Endothelial cell of umbilical vein (primary cell): ENCODE data around the gene PCLO. TPM values are rescaled to one million over a fixed set of nuclear protein-coding genes. Genes with fewer than 3 reads are reported as not detected.

ENCODE experiments used
- BruUV-seq: library from RNA; stranded (reverse); fragments of 400-500 nt; replicated peaks from 2 replicates; lab custom pipeline; 2021; lab: Mats Ljungman, UMichigan
- CTCF ChIA-PET: fragments of 300-600, 350-600 bp; sonication (Branson Sonifier 250); formaldehyde crosslinking; loops from one replicate; lab custom pipeline; 2021; ENCODE audit warnings: antibody characterized with exemption, inconsistent platforms; lab: Charles Lee
- POLR2A ChIA-PET: fragments of 300-600, 350-600 bp; sonication (Branson Sonifier 250); formaldehyde crosslinking; loops from one replicate; lab custom pipeline; 2021; ENCODE audit warnings: antibody characterized with exemption, inconsistent platforms; lab: Charles Lee
- DNase-seq: peaks from one replicate; pipeline ENCODE4 v3.0.0-alpha.2; 2011; ENCODE audit warnings: low read depth, low spot score
- FAIRE-seq: peaks from 2 replicates; lab custom pipeline; 2011; peaks lifted over from hg19 to GRCh38; lab: Jason Lieb, UNC
- H2AFZ ChIP-seq: 2 replicates; pipeline ENCODE4 v1.6.0; 2012; ENCODE audit warnings: low read depth, low read length, control low read depth, inconsistent platforms
- H3K27ac ChIP-seq: 2 replicates; pipeline ENCODE4 v1.5.1; 2011; ENCODE audit warnings: low read depth, mild to moderate bottlenecking, control low read depth, low read length, moderate library complexity; ENCODE audit not compliant: insufficient read depth
- H3K27me3 ChIP-seq, 2 experiments: 2 replicates each; pipeline versions ENCODE4 v1.6.0 to v1.6.1; 2011; ENCODE audit warnings: low read length in 2 of 2, mixed read lengths in 1 of 2; ENCODE audit not compliant: control insufficient read depth in 2 of 2, insufficient read depth in 2 of 2
- H3K36me3 ChIP-seq, 2 experiments: 2 replicates in 1 of 2; 3 replicates in 1 of 2; pipeline ENCODE4 v1.5.1; 2011; ENCODE audit warnings: low read length in 2 of 2, mild to moderate bottlenecking in 1 of 2, moderate library complexity in 1 of 2; ENCODE audit not compliant: control insufficient read depth in 2 of 2, insufficient read depth in 2 of 2; ENCODE audit errors: extremely low read depth in 1 of 2
- H3K4me1 ChIP-seq: 3 replicates; pipeline ENCODE4 v1.5.1; 2011; ENCODE audit warnings: mild to moderate bottlenecking, low read length; ENCODE audit not compliant: control insufficient read depth, insufficient read depth; ENCODE audit errors: extremely low read depth
- H3K4me2 ChIP-seq: 2 replicates; pipeline ENCODE4 v1.6.1; 2011; ENCODE audit warnings: low read length, control low read depth, mixed read lengths; ENCODE audit not compliant: insufficient read depth
- H3K4me3 ChIP-seq, 3 experiments: fragments of 200-600 bp in 1 of 3; sonication (generic), shearing (Covaris generic) in 1 of 3; replicated peaks in 1 of 3; 2 replicates each; pipeline ENCODE4 v1.5.1; 2011 to 2016; ENCODE audit warnings: control low read depth in 3 of 3, low read length in 3 of 3, mild to moderate bottlenecking in 2 of 3, inconsistent platforms in 1 of 3, low read depth in 1 of 3, moderate library complexity in 1 of 3; ENCODE audit not compliant: insufficient read depth in 1 of 3
- H3K79me2 ChIP-seq: 2 replicates; pipeline ENCODE4 v1.6.0; 2012; ENCODE audit warnings: low read length, inconsistent platforms; ENCODE audit not compliant: control insufficient read depth, insufficient read depth
- H3K9ac ChIP-seq: replicated peaks from 2 replicates; pipeline ENCODE3; 2011; ENCODE audit warnings: low read length, control low read depth; ENCODE audit not compliant: insufficient read depth; ENCODE audit errors: extremely low read depth
- H3K9me1 ChIP-seq: replicated peaks from 3 replicates; pipeline ENCODE4 v1.6.0; 2011; ENCODE audit warnings: mild to moderate bottlenecking, low read length; ENCODE audit not compliant: control insufficient read depth, insufficient read depth; ENCODE audit errors: extremely low read depth
- H3K9me3 ChIP-seq: replicated peaks from 2 replicates; pipeline ENCODE4 v1.5.1; 2012; ENCODE audit warnings: low read length, inconsistent platforms; ENCODE audit not compliant: control insufficient read depth, insufficient read depth
- H4K20me1 ChIP-seq: replicated peaks from 2 replicates; pipeline ENCODE3; 2011; ENCODE audit warnings: mild to moderate bottlenecking, low read length; ENCODE audit not compliant: control insufficient read depth, insufficient read depth; ENCODE audit errors: extremely low read depth
- EZH2 ChIP-seq: IDR thresholded peaks from 2 replicates; pipeline ENCODE4 v1.6.1; 2012; ENCODE audit warnings: borderline replicate concordance, low read depth, mild to moderate bottlenecking, moderate library complexity, low read length, inconsistent platforms; ENCODE audit not compliant: severe bottlenecking
- FOS ChIP-seq: IDR thresholded peaks from 2 replicates; pipeline ENCODE4 v1.6.1; 2011; ENCODE audit warnings: mild to moderate bottlenecking, low read length, moderate library complexity, borderline replicate concordance; ENCODE audit not compliant: insufficient read depth
- GATA2 ChIP-seq: IDR thresholded peaks from 2 replicates; pipeline ENCODE4 v1.7.0; 2011; ENCODE audit warnings: low read depth, mild to moderate bottlenecking, moderate library complexity, mixed read lengths, low read length; ENCODE audit not compliant: insufficient read length, insufficient read depth
- JUN ChIP-seq: IDR thresholded peaks from 2 replicates; pipeline ENCODE4 v1.6.1; 2011; ENCODE audit warnings: borderline replicate concordance, low read depth; ENCODE audit not compliant: insufficient read length, insufficient read depth
- MYC ChIP-seq: IDR thresholded peaks from one replicate; pipeline ENCODE4 v1.6.1; 2011; ENCODE audit warnings: mild to moderate bottlenecking, low read depth, low read length
- POLR2A ChIP-seq: IDR thresholded peaks from 2 replicates; pipeline ENCODE4 v1.6.1; 2012; ENCODE audit warnings: low read depth, mild to moderate bottlenecking, control low read depth, low read length
- POLR2AphosphoS5 ChIP-seq: IDR thresholded peaks from 2 replicates; pipeline ENCODE4 v1.6.1; 2012; ENCODE audit warnings: low read depth, mild to moderate bottlenecking, control low read depth, low read length, moderate library complexity; ENCODE audit not compliant: insufficient read depth
- dilution Hi-C: fragments of 300-500 bp; cut with MboI; formaldehyde crosslinking; loops from one replicate; pipeline ENCODE4 v1.15.0; 2019; ENCODE audit warnings: low sequenced_read_pairs; ENCODE audit not compliant: extremely low pct_ligation_motif_present
- intact Hi-C: fragments of 100-400 bp; cut with micrococcal nuclease; formaldehyde crosslinking; loops from one replicate; pipeline ENCODE4 v1.10.0; 2022
- polyA plus RNA-seq, 4 experiments: library from polyadenylated mRNA; depleted of rRNA in 3 of 4; stranded (reverse) in 3 of 4; unstranded in 1 of 4; fragments of >200 nt; gene quantifications; 2 replicates each; pipeline versions ENCODE4 v1.2.1 to v1.2.3, GENCODE V29; 2011 to 2012; ENCODE audit warnings: missing spikeins in 1 of 4
- total RNA-seq: library from RNA; stranded (reverse); gene quantifications from 2 replicates; pipeline ENCODE4 v1.2.3, GENCODE V29; 2021
- TF ChIP-seq, protein P1 (sequence below): IDR thresholded peaks from 2 replicates; pipeline ENCODE4 v1.6.1; 2011; ENCODE audit not compliant: insufficient read depth, insufficient read length
- TF ChIP-seq, protein P2 (sequence below), 2 donors: IDR thresholded peaks; 1 replicate in 1 of 2; 2 replicates in 1 of 2; pipeline ENCODE4 v1.5.1; 2011; ENCODE audit warnings: low read length in 2 of 2, mild to moderate bottlenecking in 2 of 2, moderate library complexity in 2 of 2, control low read depth in 1 of 2, inconsistent platforms in 1 of 2, low read depth in 1 of 2; ENCODE audit not compliant: insufficient read depth in 1 of 2; ENCODE audit errors: extremely low read depth in 1 of 2

The PCLO gene
- total and polyA plus RNA-seq, 2 donors (not counting 3 experiments of a cell fraction or from before 2014, with no cell fraction given) = 0.04 to 0.75 TPM

DNA sequence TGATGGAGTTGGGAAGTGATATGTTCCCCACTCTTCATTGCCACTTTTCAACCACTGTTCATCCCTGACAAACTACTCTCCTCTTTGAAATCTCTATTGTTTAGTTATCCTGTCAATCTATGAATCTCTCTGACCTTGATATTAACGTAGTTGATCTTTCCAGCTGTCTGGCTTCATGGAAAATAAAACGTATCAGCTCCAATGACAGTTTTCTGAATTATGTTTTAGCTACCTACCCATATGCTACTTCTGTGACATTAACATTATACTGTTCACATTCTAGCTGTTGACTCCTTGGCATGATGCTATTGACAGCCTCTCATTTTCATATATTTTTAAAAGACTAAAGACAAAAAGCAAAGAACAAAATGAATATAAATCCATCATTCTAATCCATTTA, 53.3 kb downstream of the PCLO start:
- Histone ChIP-seq H2AFZ (no peak overlapping the region), H3K79me2 (no peaks in the 10 kb centered on the region), H3K27ac (no peak overlapping the region), H3K9me1 (no peaks in the 10 kb centered on the region), H3K4me2 (no peak overlapping the region), H3K36me3 (no peaks in the 10 kb centered on the region), H3K9ac (no peak overlapping the region), H4K20me1 (no peaks in the 10 kb centered on the region), H3K9me3 (no peaks in the 10 kb centered on the region), H3K4me3 (no peak overlapping the region), H3K27me3 (no peaks in the 10 kb centered on the region), H3K4me1 (no peaks in the 10 kb centered on the region)
- dilution Hi-C loops = no loop called here
- no peak for FAIRE-seq
- DNase-seq = no peak
- intact Hi-C loops = no loop called here
- BruUV-seq = no TSS peak
- ChIA-PET POLR2A (no interaction called here), CTCF (interaction anchor here (1.0 kb wide), 1 partner anchor 125 kb away, joined by 3 read pairs; no protein-coding TSS in a partner anchor)
- TF ChIP-seq, protein P1, sequence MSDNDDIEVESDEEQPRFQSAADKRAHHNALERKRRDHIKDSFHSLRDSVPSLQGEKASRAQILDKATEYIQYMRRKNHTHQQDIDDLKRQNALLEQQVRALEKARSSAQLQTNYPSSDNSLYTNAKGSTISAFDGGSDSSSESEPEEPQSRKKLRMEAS = no peak
- TF ChIP-seq JUN (no peak), MYC (no peak), FOS (no peak), EZH2 (no peak), GATA2 (no peak), POLR2A (no peak), POLR2AphosphoS5 (no peak)
- TF ChIP-seq, protein P2, sequence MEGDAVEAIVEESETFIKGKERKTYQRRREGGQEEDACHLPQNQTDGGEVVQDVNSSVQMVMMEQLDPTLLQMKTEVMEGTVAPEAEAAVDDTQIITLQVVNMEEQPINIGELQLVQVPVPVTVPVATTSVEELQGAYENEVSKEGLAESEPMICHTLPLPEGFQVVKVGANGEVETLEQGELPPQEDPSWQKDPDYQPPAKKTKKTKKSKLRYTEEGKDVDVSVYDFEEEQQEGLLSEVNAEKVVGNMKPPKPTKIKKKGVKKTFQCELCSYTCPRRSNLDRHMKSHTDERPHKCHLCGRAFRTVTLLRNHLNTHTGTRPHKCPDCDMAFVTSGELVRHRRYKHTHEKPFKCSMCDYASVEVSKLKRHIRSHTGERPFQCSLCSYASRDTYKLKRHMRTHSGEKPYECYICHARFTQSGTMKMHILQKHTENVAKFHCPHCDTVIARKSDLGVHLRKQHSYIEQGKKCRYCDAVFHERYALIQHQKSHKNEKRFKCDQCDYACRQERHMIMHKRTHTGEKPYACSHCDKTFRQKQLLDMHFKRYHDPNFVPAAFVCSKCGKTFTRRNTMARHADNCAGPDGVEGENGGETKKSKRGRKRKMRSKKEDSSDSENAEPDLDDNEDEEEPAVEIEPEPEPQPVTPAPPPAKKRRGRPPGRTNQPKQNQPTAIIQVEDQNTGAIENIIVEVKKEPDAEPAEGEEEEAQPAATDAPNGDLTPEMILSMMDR (IDR thresholded peaks at IDR 0.05; ENCODE audit: extremely low read depth in 1 of 2, insufficient read depth in 1 of 2, low read depth in 1 of 2, low read length in 2 of 2) = no peak
